Testis (tissue), 2 donors: Measurements from ENCODE around the gene ZC3H15.

Source experiments
- CTCF ChIP-seq, 3 experiments: fragments of 450-650 bp in 2 of 3; fragments of 200-600 bp in 1 of 3; sonication (generic) in 1 of 3; IDR thresholded peaks; one replicate each; pipeline ENCODE4 v1.5.1; 2016 to 2019; ENCODE audit warnings: antibody characterized with exemption in 3 of 3, mild to moderate bottlenecking in 2 of 3, moderate library complexity in 1 of 3
- POLR2A ChIP-seq: fragments of 450-650 bp; IDR thresholded peaks from one replicate; pipeline ENCODE4 v1.6.1; 2017; ENCODE audit warnings: antibody characterized with exemption, mild to moderate bottlenecking, moderate library complexity

GRCh38 chr2:186459009-186459408 lies 27.1 kb upstream of the ZC3H15 start:
- TF ChIP-seq POLR2A (no peak), CTCF (IDR thresholded peaks at IDR 0.05) (no peak)
